ENCODE results near the gene CCDC88C. TPM values are rescaled to one million over a fixed set of nuclear protein-coding genes. Genes with fewer than 3 reads are reported as not detected.
"Not testable (repeated sequence)": the region's sequence is repeated elsewhere in the genome, so short reads cannot be mapped to it uniquely, and the experiment has no call there.

Gene CCDC88C
- total RNA-seq, 1 experiment from 2014 or later: not detected

DNA sequence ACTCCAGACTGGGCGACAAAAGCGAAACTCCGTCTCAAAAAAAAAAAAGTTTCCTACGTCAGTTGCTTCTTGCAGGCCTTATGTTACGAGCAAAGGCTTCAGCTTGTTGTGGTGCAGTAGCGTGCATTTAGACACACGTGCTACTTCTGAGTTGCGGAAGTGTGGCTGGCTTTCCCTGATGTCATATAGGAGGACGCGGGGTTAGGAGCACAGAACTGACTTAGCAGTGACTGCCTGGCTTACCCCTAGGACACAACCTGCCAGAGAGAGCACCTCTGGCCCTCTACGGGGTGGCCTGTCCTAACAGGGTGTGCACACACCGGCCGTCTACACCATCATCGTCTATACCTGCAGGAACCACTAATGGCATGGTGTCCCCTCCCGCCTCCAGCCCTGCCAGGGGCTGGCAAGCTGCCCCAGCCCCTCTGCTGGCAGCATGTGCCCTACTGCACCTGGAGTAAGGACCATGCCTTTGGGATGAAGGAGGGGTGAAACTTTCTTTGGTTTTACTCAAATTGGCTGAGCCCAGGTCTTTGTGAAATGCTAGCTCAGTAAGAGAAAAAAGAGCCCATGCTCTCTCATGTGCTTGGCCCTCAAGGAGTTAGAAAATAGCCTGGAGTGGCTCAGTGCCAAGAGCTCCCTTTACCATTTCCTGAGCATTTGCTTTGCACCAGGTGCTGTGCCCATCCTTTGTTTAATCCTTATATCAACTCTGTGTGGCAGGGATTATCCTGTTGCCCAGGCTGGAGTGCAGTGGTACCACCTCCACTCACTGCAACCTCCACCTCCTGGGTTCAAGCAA is 171.4 kb downstream of the CCDC88C start:
- Histone ChIP-seq H3K27me3 (replicated peaks) (no peaks in the 10 kb centered on the region), H3K4me1 (replicated peaks) (no peaks in the 10 kb centered on the region; the same call in 1 of the 2 replicates), H3K4me3 (no peak overlapping the region), H3K27ac (no peak overlapping the region), H3K9me3 (replicated peaks) (no peaks in the 10 kb centered on the region), H3K36me3 (no peaks in the 10 kb centered on the region)
- no peak for DNase-seq (ENCODE audit: low read depth in 1 of 2, low spot score in 2 of 2)

DNA sequence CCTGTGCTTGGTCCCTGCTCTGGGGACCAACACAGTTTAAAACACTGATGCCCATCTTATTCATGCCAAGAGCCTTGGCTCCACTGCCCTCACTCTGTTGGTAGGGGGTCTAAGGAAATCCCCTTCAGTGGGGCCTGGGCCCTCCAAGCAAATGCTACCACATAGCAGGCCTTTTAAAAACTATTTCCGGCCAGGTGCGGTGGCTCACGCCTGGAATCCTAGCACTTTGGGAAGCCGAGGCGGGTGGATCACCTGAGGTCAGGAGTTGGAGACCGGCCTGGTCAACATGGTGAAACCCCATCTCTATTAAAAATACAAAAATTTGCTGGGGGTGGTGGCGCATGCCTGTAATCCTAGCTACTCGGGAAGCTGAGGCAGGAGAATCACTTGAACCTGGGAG is 172.0 kb downstream of the CCDC88C start:
- H3K4me3 ChIP-seq; H3K27ac ChIP-seq; H3K4me1 ChIP-seq (replicated peaks); H3K9me3 ChIP-seq (replicated peaks); DNase-seq (ENCODE audit: low read depth in 1 of 2, low spot score in 2 of 2); H3K36me3 ChIP-seq; H3K27me3 ChIP-seq (replicated peaks): not testable (repeated sequence)

GRCh38 chr14:91245029-91245428 is 172.6 kb downstream of the CCDC88C start:
- no peaks in the 10 kb centered on the region for H3K27me3 ChIP-seq (replicated peaks)
- no peak for DNase-seq (ENCODE audit: low read depth in 1 of 2, low spot score in 2 of 2)
- no peak overlapping the region for H3K27ac ChIP-seq
- no peak overlapping the region for H3K4me3 ChIP-seq
- H3K9me3 ChIP-seq (replicated peaks): no peaks in the 10 kb centered on the region
- no peaks in the 10 kb centered on the region for H3K36me3 ChIP-seq
- H3K4me1 ChIP-seq (replicated peaks): no peaks in the 10 kb centered on the region; the same call in 1 of the 2 replicates

- Histone ChIP-seq H3K4me3 (no peak within 1 kb of the TSS), H3K4me1 (replicated peaks) (no peaks in the 10 kb centered on the region; the same call in 1 of the 2 replicates), H3K27me3 (replicated peaks) (no peaks in the 10 kb centered on the region), H3K9me3 (replicated peaks) (no peaks in the 10 kb centered on the region), H3K36me3 (no peaks in the 10 kb centered on the region), H3K27ac (no peak within 1 kb of the TSS)
- no peak for DNase-seq (ENCODE audit: low read depth in 1 of 2, low spot score in 2 of 2)
These were observed 173.1 kb downstream of the CCDC88C start, which contains the start of gene GPR68 for GRCh38 chr14:91244501-91244901. GPR68 (minus strand) TSS chr14:91244704; CDS start chr14:91235050, 9,654 bp downstream.

DNA sequence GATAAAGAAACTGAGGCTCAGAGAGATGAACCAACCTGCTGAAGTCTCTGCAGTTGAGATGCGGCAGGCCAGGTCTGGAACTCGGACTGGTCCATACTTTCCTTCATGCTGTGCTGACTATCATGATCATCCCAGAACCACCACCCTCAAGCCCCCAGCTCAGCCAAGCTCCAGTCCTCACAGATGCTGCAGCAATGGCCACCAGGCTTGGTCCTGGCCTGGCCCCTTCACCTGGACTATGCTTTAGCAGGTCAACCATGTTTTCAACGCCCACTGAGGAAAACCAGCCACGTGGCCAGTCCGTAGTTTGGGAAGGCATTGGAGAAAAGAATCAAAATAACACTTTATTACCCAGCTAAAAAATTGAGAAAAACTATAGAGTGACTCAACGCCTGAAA is 174.5 kb downstream of the CCDC88C start:
- DNase-seq (ENCODE audit: low read depth in 1 of 2, low spot score in 2 of 2): no peak
- no peaks in the 10 kb centered on the region for H3K27me3 ChIP-seq (replicated peaks)
- H3K27ac ChIP-seq: no peak overlapping the region
- no peaks in the 10 kb centered on the region for H3K9me3 ChIP-seq (replicated peaks)
- H3K4me3 ChIP-seq: no peak overlapping the region
- no peaks in the 10 kb centered on the region; the same call in 1 of the 2 replicates for H3K4me1 ChIP-seq (replicated peaks)
- H3K36me3 ChIP-seq: no peaks in the 10 kb centered on the region

- no peaks in the 10 kb centered on the region for H3K36me3 ChIP-seq
- H3K4me3 ChIP-seq: no peak overlapping the region
- DNase-seq (ENCODE audit: low read depth in 1 of 2, low spot score in 2 of 2): no peak
- no peaks in the 10 kb centered on the region for H3K9me3 ChIP-seq (replicated peaks)
- no peaks in the 10 kb centered on the region for H3K27me3 ChIP-seq (replicated peaks)
- H3K27ac ChIP-seq: no peak overlapping the region
- H3K4me1 ChIP-seq (replicated peaks): no peaks in the 10 kb centered on the region; the same call in 1 of the 2 replicates
These were observed 175.0 kb downstream of the CCDC88C start for GRCh38 chr14:91242635-91243034.

GRCh38 chr14:91241863-91242262 is 175.8 kb downstream of the CCDC88C start:
- Histone ChIP-seq H3K9me3 (replicated peaks) (no peaks in the 10 kb centered on the region), H3K27me3 (replicated peaks) (no peaks in the 10 kb centered on the region), H3K4me1 (replicated peaks) (no peaks in the 10 kb centered on the region; the same call in 1 of the 2 replicates), H3K36me3 (no peaks in the 10 kb centered on the region), H3K4me3 (no peak overlapping the region), H3K27ac (no peak overlapping the region)
- no peak for DNase-seq (ENCODE audit: low read depth in 1 of 2, low spot score in 2 of 2)

GRCh38 chr14:91238661-91239060 is 179.0 kb downstream of the CCDC88C start:
- Histone ChIP-seq H3K27me3 (replicated peaks) (no peaks in the 10 kb centered on the region), H3K4me1 (replicated peaks) (no peaks in the 10 kb centered on the region; the same call in 1 of the 2 replicates), H3K27ac (no peak overlapping the region), H3K4me3 (no peak overlapping the region), H3K36me3 (no peaks in the 10 kb centered on the region), H3K9me3 (replicated peaks) (no peaks in the 10 kb centered on the region)
- DNase-seq (ENCODE audit: low read depth in 1 of 2, low spot score in 2 of 2): no peak

GRCh38 chr14:91238085-91238484 is 179.5 kb downstream of the CCDC88C start:
- H3K27ac ChIP-seq: no peak overlapping the region
- no peak overlapping the region for H3K4me3 ChIP-seq
- no peak for DNase-seq (ENCODE audit: low read depth in 1 of 2, low spot score in 2 of 2)
- H3K27me3 ChIP-seq (replicated peaks): no peaks in the 10 kb centered on the region
- H3K36me3 ChIP-seq: no peaks in the 10 kb centered on the region
- no peaks in the 10 kb centered on the region for H3K9me3 ChIP-seq (replicated peaks)
- no peaks in the 10 kb centered on the region; the same call in 1 of the 2 replicates for H3K4me1 ChIP-seq (replicated peaks)

- H3K36me3 ChIP-seq: no peaks in the 10 kb centered on the region
- no peak for DNase-seq (ENCODE audit: low read depth in 1 of 2, low spot score in 2 of 2)
- no peak overlapping the region for H3K27ac ChIP-seq
- H3K9me3 ChIP-seq (replicated peaks): no peaks in the 10 kb centered on the region
- no peaks in the 10 kb centered on the region for H3K4me1 ChIP-seq (replicated peaks)
- no peak overlapping the region for H3K4me3 ChIP-seq
- no peaks in the 10 kb centered on the region for H3K27me3 ChIP-seq (replicated peaks)
These were observed 180.4 kb downstream of the CCDC88C start for GRCh38 chr14:91237219-91237618.

GRCh38 chr14:91235841-91236240 is 181.8 kb downstream of the CCDC88C start:
- Histone ChIP-seq H3K9me3 (replicated peaks) (no peaks in the 10 kb centered on the region), H3K4me1 (replicated peaks) (no peaks in the 10 kb centered on the region), H3K27me3 (replicated peaks) (no peaks in the 10 kb centered on the region), H3K27ac (no peak overlapping the region), H3K36me3 (no peaks in the 10 kb centered on the region), H3K4me3 (no peak overlapping the region)
- DNase-seq (ENCODE audit: low read depth in 1 of 2, low spot score in 2 of 2): no peak

DNA sequence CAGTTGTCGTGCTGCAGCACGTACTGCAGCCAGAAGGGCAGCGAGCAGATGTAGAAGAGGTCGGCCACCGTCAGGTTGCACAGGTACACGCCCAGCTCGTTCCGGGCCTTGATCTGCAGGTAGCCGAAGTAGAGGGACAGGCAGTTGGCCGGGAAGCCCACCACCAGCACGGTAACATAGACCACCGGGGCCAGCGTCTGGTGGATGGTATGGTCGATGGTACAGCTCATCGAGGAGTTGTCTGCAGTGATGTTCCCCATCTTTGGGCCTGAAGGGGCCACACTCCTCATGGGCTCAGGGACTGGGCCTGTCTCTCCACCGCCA is 182.9 kb downstream of the CCDC88C start:
- H3K27ac ChIP-seq: no peak overlapping the region
- H3K4me1 ChIP-seq (replicated peaks): peaks cover 8% of the 10 kb centered on the region
- H3K27me3 ChIP-seq (replicated peaks): no peaks in the 10 kb centered on the region
- no peaks in the 10 kb centered on the region for H3K9me3 ChIP-seq (replicated peaks)
- no peak for DNase-seq (ENCODE audit: low read depth in 1 of 2, low spot score in 2 of 2)
- H3K36me3 ChIP-seq: no peaks in the 10 kb centered on the region
- H3K4me3 ChIP-seq: no peak overlapping the region

GRCh38 chr14:91233936-91234790 is 183.5 kb downstream of the CCDC88C start:
- Histone ChIP-seq H3K4me1 (replicated peaks) (peaks cover 10% of the 10 kb centered on the region), H3K27ac (no peak overlapping the region), H3K27me3 (replicated peaks) (no peaks in the 10 kb centered on the region), H3K36me3 (no peaks in the 10 kb centered on the region), H3K4me3 (no peak overlapping the region), H3K9me3 (replicated peaks) (no peaks in the 10 kb centered on the region)
- no peak for DNase-seq (ENCODE audit: low read depth in 1 of 2, low spot score in 2 of 2)

GRCh38 chr14:91232603-91233002 is 185.0 kb downstream of the CCDC88C start:
- H3K36me3 ChIP-seq: no peaks in the 10 kb centered on the region
- peaks cover 20% of the 10 kb centered on the region for H3K4me1 ChIP-seq (replicated peaks)
- no peak overlapping the region for H3K27ac ChIP-seq
- no peaks in the 10 kb centered on the region for H3K9me3 ChIP-seq (replicated peaks)
- no peak for DNase-seq (ENCODE audit: low read depth in 1 of 2, low spot score in 2 of 2)
- no peaks in the 10 kb centered on the region for H3K27me3 ChIP-seq (replicated peaks)
- no peak overlapping the region for H3K4me3 ChIP-seq

Data from SJSA1 (cell line).